Spleen (tissue), 7 donors: ENCODE results near the gene COL8A2.

Experiments used
- CTCF ChIP-seq, 11 experiments: fragments of 200-600 bp in 7 of 11; fragments of 450-650 bp in 4 of 11; sonication (generic) in 4 of 11; IDR thresholded peaks in 8 of 11; conservative IDR thresholded peaks in 3 of 11; 1 replicate in 7 of 11; 2 replicates in 4 of 11; pipeline versions ENCODE4 v1.4.0 to v1.8.0; 2016 to 2021; ENCODE audit warnings: antibody characterized with exemption in 11 of 11, inconsistent platforms in 4 of 11, mild to moderate bottlenecking in 1 of 11
- POLR2A ChIP-seq, 3 donors: fragments of 450-650 bp; IDR thresholded peaks; one replicate each; pipeline ENCODE4 v1.5.1; 2017; ENCODE audit warnings: antibody characterized with exemption in 3 of 3, mild to moderate bottlenecking in 1 of 3
- POLR2AphosphoS5 ChIP-seq, 3 donors: sonication (generic); formaldehyde crosslinking; IDR thresholded peaks; one replicate each; pipeline ENCODE4 v1.5.1; 2017; ENCODE audit warnings: antibody characterized with exemption in 3 of 3
- donor health status: DM: no; HTN: no; CAD: no; lungs with moderate emphysema.
- donor health status: DM: no; HTN: no; CAD: no.
- donor health status: DM: no; HTN: no; CAD: no.

- peak; percentile 71 to 86 (median 82) for TF ChIP-seq POLR2AphosphoS5 (IDR thresholded peaks at IDR 0.05)
- no peak for TF ChIP-seq CTCF (IDR thresholded peaks at IDR 0.05 in 8 of 11, conservative IDR thresholded peaks at IDR 0.05 in 3 of 11)
- no peak for TF ChIP-seq POLR2A (IDR thresholded peaks at IDR 0.05)
These were observed 31.5 kb upstream of the COL8A2 start for GRCh38 chr1:36156329-36157114.
